Germinal center (tissue), 1 donor: ENCODE results near the gene HAGHL.
A peak's percentile ranks its signal among the peaks of the same experiment; 100 is the strongest.
"Not testable (repeated sequence)": the region's sequence is repeated elsewhere in the genome, so short reads cannot be mapped to it uniquely, and the experiment has no call there.

ENCODE experiments used
- DNase-seq: peaks from one replicate; pipeline ENCODE4 v3.0.0; 2012; ENCODE audit warnings: mixed read lengths, low spot score

HAGHL gene

GRCh38 chr16:689175-689897 is 37.6 kb upstream of the HAGHL start:
- DNase-seq = no peak

- DNase-seq = not testable (repeated sequence)
These were observed 35.7 kb upstream of the HAGHL start for GRCh38 chr16:691242-691641.

- no peak for DNase-seq
These were observed 34.4 kb upstream of the HAGHL start for GRCh38 chr16:692356-693108.

- DNase-seq = no peak
These were observed 33.5 kb upstream of the HAGHL start for GRCh38 chr16:693364-693763.

- no peak for DNase-seq
These were observed 33.1 kb upstream of the HAGHL start for GRCh38 chr16:693766-694165.

GRCh38 chr16:694187-694862 is 32.6 kb upstream of the HAGHL start:
- no peak for DNase-seq

- DNase-seq = no peak
These were observed 32.0 kb upstream of the HAGHL start for GRCh38 chr16:694863-695354.

- peak; percentile 68 for DNase-seq
These were observed 31.4 kb upstream of the HAGHL start for GRCh38 chr16:695355-696089.

GRCh38 chr16:698911-699671 is 27.8 kb upstream of the HAGHL start:
- no peak for DNase-seq

GRCh38 chr16:700684-701584 is 26.0 kb upstream of the HAGHL start:
- no peak for DNase-seq

GRCh38 chr16:702341-702740 is 24.6 kb upstream of the HAGHL start:
- no peak for DNase-seq

GRCh38 chr16:703406-703805 is 23.5 kb upstream of the HAGHL start:
- no peak for DNase-seq

- no peak for DNase-seq
These were observed 22.9 kb upstream of the HAGHL start for GRCh38 chr16:704047-704446.

GRCh38 chr16:704552-705380 is 22.1 kb upstream of the HAGHL start:
- DNase-seq = no peak

GRCh38 chr16:705431-706188 is 21.3 kb upstream of the HAGHL start, which contains the start of gene FBXL16:
Gene FBXL16, minus strand, starts transcription at chr16:705801. Its CDS starts 8,396 bp downstream, at chr16:697405.
- no peak for DNase-seq

GRCh38 chr16:706189-707061 is 20.5 kb upstream of the HAGHL start:
- DNase-seq = no peak

GRCh38 chr16:707062-707538 is 19.8 kb upstream of the HAGHL start:
- DNase-seq = no peak
